ENCODE data around the gene C1orf159.

- TF ChIP-seq GATA3 (IDR thresholded peaks at IDR 0.05; ENCODE audit: low read depth, low read length) (no peak), GATA2 (IDR thresholded peaks at IDR 0.05; ENCODE audit: low read depth, low read length) (no peak)
These were observed 43.5 kb downstream of the C1orf159 start for GRCh38 chr1:1072299-1072848.

All from SH-SY5Y (cell line).